Stomach (tissue), 9 donors: ENCODE results near the gene FMN1. TPM values are rescaled to one million over a fixed set of nuclear protein-coding genes. Genes with fewer than 3 reads are reported as not detected.

Source experiments
- DNase-seq, 2 donors: peaks; one replicate each; pipeline versions ENCODE4 v3.0.0 to v3.0.0-alpha.2; 2013 to 2019
- H3K27ac ChIP-seq, 5 donors: fragments of 200-600 bp in 4 of 5; sonication (generic) in 4 of 5; one replicate each; pipeline ENCODE4 v1.5.1; 2013 to 2019; ENCODE audit warnings: mild to moderate bottlenecking in 1 of 5, moderate library complexity in 1 of 5
- H3K27me3 ChIP-seq, 3 donors: fragments of 200-600 bp; sonication (generic); one replicate each; pipeline ENCODE4 v1.5.1; 2017 to 2019; ENCODE audit warnings: mixed run types in 1 of 3
- H3K36me3 ChIP-seq, 4 donors: fragments of 200-600 bp; sonication (generic); 1 replicate in 3 of 4; 2 replicates in 1 of 4; pipeline ENCODE4 v1.5.1; 2016 to 2019
- H3K4me1 ChIP-seq, 4 donors: fragments of 200-600 bp; sonication (generic); one replicate each; pipeline ENCODE4 v1.5.1; 2016 to 2019
- H3K4me3 ChIP-seq, 4 donors: fragments of 200-600 bp; sonication (generic) in 3 of 4; one replicate each; pipeline ENCODE4 v1.5.1; 2016 to 2019; ENCODE audit warnings: mild to moderate bottlenecking in 1 of 4
- H3K9me3 ChIP-seq, 4 donors: fragments of 200-600 bp; sonication (generic); one replicate each; pipeline ENCODE4 v1.5.1; 2016 to 2019
- EP300 ChIP-seq: sonication (generic); formaldehyde crosslinking; IDR thresholded peaks from one replicate; pipeline ENCODE4 v1.6.1; 2017; ENCODE audit warnings: antibody characterized with exemption
- POLR2A ChIP-seq, 4 donors: fragments of 450-650 bp; IDR thresholded peaks; one replicate each; pipeline ENCODE4 v1.6.1; 2016; ENCODE audit warnings: antibody characterized with exemption in 4 of 4, control low read depth in 2 of 4, mild to moderate bottlenecking in 1 of 4, moderate library complexity in 1 of 4
- POLR2AphosphoS5 ChIP-seq, 3 donors: sonication (generic); formaldehyde crosslinking; IDR thresholded peaks; one replicate each; pipeline ENCODE4 v1.6.1; 2016; ENCODE audit warnings: antibody characterized with exemption in 3 of 3
- WGBS, 5 donors: extraction: QIAGEN DNeasy Blood & Tissue Kit in 3 of 5; methylation state at CpG; one replicate each; pipeline versions ENCODE4 v1.1.5 to v1.1.7; 2013 to 2018; 5-methylcytosine and 5-hydroxymethylcytosine counted together
- intact Hi-C: fragments of 100-400 bp; cut with DNase I; formaldehyde crosslinking; loops from one replicate; pipeline ENCODE4 v1.15.1; 2023; ENCODE audit warnings: low total_unique reads
- polyA plus RNA-seq, 3 donors: library from polyadenylated mRNA; stranded (reverse); fragments of 200-250 nt; gene quantifications; one replicate each; pipeline ENCODE4 v1.2.3, GENCODE V29; 2013
- total RNA-seq, 5 donors: library from RNA; depleted of rRNA; stranded (reverse); fragments of >200 nt; gene quantifications; one replicate each; pipeline versions ENCODE4 v1.1.0 to v1.2.3, GENCODE V29; 2014 to 2016
- TF ChIP-seq, protein P1 (sequence below), 7 experiments: fragments of 450-650 bp in 4 of 7; fragments of 200-600 bp in 3 of 7; sonication (generic) in 3 of 7; IDR thresholded peaks; one replicate each; pipeline ENCODE4 v1.5.1; 2016 to 2019; ENCODE audit warnings: antibody characterized with exemption in 7 of 7, control low read depth in 2 of 7, mild to moderate bottlenecking in 1 of 7
- donor health status: healthy with polysubstance abuse.
- donor health status: Bipolar disorder and iron deficiency.
- donor health status: healthy.

The FMN1 gene
- total and polyA plus RNA-seq, 8 donors = 0.40 to 58.0 (median 22.9) TPM

DNA sequence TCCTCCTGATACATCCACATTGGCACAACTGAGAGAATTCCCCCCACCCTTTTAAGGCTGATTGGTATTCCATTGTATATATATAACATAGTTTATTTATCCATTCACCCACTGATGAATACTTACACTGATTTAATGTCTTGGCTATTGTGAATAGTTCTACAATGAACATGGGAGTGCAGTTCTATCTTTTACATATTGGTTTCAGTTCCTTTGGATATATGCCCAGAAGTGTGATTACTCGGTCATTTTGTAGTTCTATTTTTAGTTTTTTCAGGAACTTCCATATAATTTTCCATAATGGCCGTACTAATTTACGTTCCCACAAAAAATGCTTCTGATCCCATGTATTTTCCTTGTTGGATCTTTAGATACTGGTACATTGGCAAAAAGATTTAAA is 135.3 kb downstream of the FMN1 start:
- Histone ChIP-seq H3K27me3 (no peaks in the 10 kb centered on the region), H3K4me1 (peaks cover 0 to 36% (median 3%) of the 10 kb centered on the region in 4 donors), H3K4me3 (no peak overlapping the region), H3K36me3 (peaks cover 0 to 3% (median 0%) of the 10 kb centered on the region in 4 donors), H3K9me3 (no peaks in the 10 kb centered on the region), H3K27ac (no peak overlapping the region)
- intact Hi-C loops = no loop called here
- peak in 1 of 2 donors; percentile 53 for DNase-seq
- TF ChIP-seq EP300 (no peak), POLR2A (IDR thresholded peaks at IDR 0.05) (no peak), POLR2AphosphoS5 (IDR thresholded peaks at IDR 0.05) (no peak)
- TF ChIP-seq, protein P1, sequence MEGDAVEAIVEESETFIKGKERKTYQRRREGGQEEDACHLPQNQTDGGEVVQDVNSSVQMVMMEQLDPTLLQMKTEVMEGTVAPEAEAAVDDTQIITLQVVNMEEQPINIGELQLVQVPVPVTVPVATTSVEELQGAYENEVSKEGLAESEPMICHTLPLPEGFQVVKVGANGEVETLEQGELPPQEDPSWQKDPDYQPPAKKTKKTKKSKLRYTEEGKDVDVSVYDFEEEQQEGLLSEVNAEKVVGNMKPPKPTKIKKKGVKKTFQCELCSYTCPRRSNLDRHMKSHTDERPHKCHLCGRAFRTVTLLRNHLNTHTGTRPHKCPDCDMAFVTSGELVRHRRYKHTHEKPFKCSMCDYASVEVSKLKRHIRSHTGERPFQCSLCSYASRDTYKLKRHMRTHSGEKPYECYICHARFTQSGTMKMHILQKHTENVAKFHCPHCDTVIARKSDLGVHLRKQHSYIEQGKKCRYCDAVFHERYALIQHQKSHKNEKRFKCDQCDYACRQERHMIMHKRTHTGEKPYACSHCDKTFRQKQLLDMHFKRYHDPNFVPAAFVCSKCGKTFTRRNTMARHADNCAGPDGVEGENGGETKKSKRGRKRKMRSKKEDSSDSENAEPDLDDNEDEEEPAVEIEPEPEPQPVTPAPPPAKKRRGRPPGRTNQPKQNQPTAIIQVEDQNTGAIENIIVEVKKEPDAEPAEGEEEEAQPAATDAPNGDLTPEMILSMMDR (IDR thresholded peaks at IDR 0.05) = no peak
- WGBS, 5 donors = 9 to 36% (median 15%) methylated on average over 3 of the region's 3 CpGs

DNA sequence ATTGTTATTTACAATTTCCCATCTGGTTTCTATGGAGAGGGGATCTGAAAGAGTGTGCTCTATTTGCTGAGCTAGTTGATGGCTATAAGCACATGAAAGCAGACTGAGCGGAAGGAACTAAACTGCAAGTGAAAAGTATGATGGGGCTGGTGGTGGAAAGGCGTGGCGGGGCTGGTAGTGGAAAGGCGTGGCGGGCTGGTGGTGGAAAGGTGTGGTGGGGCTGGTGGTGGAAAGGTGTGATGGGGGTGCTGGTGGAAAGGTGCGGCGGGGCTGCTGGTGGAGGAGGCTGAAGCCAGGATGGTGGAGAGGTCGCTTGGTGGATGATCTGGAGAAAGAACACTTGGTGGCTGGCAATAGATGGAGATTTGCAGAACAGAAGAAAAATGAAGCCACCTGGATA is 136.7 kb downstream of the FMN1 start:
- Histone ChIP-seq H3K27me3 (no peaks in the 10 kb centered on the region), H3K4me3 (no peak overlapping the region), H3K27ac (no peak overlapping the region), H3K9me3 (no peaks in the 10 kb centered on the region), H3K4me1 (peaks cover 0 to 23% (median 3%) of the 10 kb centered on the region in 4 donors), H3K36me3 (peaks cover 0 to 3% (median 0%) of the 10 kb centered on the region in 4 donors)
- DNase-seq = no peak
- intact Hi-C loops = no loop called here
- 91 to 96% (median 95%) methylated on average over 8 of the region's 8 CpGs for WGBS, 5 donors
- TF ChIP-seq POLR2AphosphoS5 (IDR thresholded peaks at IDR 0.05) (no peak), EP300 (no peak)

DNA sequence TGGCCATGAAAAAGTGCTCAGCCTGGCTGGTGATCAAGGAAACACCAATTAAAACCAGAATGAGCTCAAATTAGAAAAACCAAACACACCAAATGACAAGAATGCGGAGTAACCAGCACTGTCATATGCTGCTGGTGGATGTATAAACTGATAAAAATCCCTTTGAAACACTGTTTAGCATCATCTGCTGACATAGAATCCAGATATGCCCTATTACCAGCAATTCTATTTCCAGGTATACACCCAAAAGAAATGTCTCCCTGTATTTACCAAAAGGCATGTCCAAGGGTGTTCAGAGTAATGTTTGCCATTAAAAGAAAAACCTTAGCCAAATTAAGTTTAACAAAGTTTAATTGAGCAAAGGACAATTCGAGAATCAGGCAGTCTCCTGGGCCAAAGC is 138.6 kb downstream of the FMN1 start:
- TF ChIP-seq, protein P1 (IDR thresholded peaks at IDR 0.05) = no peak
- TF ChIP-seq POLR2AphosphoS5 (IDR thresholded peaks at IDR 0.05) (no peak), EP300 (no peak), POLR2A (IDR thresholded peaks at IDR 0.05) (no peak)
- Histone ChIP-seq H3K36me3 (peaks cover 0 to 3% (median 0%) of the 10 kb centered on the region in 4 donors), H3K27ac (no peak overlapping the region), H3K4me1 (peaks cover 0 to 23% (median 3%) of the 10 kb centered on the region in 4 donors), H3K9me3 (no peaks in the 10 kb centered on the region), H3K4me3 (no peak overlapping the region), H3K27me3 (no peaks in the 10 kb centered on the region)
- intact Hi-C loops = no loop called here
- no peak for DNase-seq
- WGBS, 5 donors = 66 to 89% (median 75%) methylated on average over 2 of the region's 2 CpGs

DNA sequence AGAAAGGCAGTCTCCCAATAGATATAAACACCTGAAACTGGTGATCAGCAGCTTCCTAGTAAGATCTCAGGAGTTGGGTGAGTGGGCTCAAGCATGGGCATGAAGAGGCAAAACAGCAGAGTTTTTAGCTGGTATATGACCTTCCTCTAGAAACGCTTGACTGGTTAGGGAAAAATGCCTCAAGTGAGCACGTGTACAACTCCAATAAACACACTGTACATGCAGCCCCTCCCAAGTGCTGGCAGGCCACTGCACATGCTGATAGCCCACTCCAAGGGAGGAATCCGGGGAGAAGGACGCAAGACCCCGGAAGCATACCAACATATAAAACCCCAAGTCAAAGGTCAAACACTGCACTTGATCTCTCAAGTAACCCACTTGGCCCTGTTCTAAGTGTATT is 143.0 kb downstream of the FMN1 start:
- Histone ChIP-seq H3K4me1 (peaks cover 0 to 6% (median 2%) of the 10 kb centered on the region in 4 donors), H3K27ac (no peak overlapping the region), H3K4me3 (no peak overlapping the region), H3K36me3 (no peaks in the 10 kb centered on the region), H3K27me3 (no peaks in the 10 kb centered on the region), H3K9me3 (no peaks in the 10 kb centered on the region)
- 68 to 73% (median 72%) methylated on average over 5 of the region's 5 CpGs for WGBS, 5 donors
- no peak for DNase-seq
- intact Hi-C loops = no loop called here
- no peak for TF ChIP-seq POLR2A (IDR thresholded peaks at IDR 0.05)
- TF ChIP-seq, protein P1 (IDR thresholded peaks at IDR 0.05) = no peak
- TF ChIP-seq EP300 = no peak
- TF ChIP-seq POLR2AphosphoS5 (IDR thresholded peaks at IDR 0.05) = no peak

DNA sequence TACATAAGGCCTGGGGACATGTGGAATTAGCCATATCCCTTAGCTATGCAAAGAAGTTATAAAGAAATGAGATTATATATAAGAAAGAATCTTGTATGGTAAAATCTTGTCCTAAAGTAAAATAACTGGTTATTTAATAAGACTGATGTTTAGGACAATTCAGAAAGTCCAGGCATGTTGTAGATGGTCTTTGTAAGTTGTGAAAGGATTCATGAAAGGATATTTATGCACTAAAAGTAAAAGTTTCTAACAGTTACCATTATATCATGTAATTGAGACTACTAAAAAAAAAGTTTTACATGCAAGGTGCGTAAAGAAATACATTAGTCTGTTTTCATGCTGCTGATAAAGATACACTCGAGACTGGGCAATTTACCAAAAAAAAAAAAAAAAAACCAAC is 146.3 kb downstream of the FMN1 start:
- Histone ChIP-seq H3K27me3 (no peaks in the 10 kb centered on the region), H3K27ac (no peak overlapping the region), H3K4me3 (no peak overlapping the region), H3K36me3 (peaks cover 0 to 7% (median 0%) of the 10 kb centered on the region in 4 donors), H3K4me1 (peaks cover 0 to 12% (median 5%) of the 10 kb centered on the region in 4 donors), H3K9me3 (peaks cover 0 to 8% (median 7%) of the 10 kb centered on the region in 4 donors)
- intact Hi-C loops = no loop called here
- DNase-seq = no peak
- 41 to 78% (median 55%) methylated on average over 2 of the region's 2 CpGs for WGBS, 5 donors
- TF ChIP-seq, protein P1 (IDR thresholded peaks at IDR 0.05) = no peak
- TF ChIP-seq POLR2A (IDR thresholded peaks at IDR 0.05) (no peak), EP300 (no peak), POLR2AphosphoS5 (IDR thresholded peaks at IDR 0.05) (no peak)
